ENCODE measurements around the gene SLC8B1. TPM values are rescaled to one million over a fixed set of nuclear protein-coding genes. Genes with fewer than 3 reads are reported as not detected.
A peak's percentile ranks its signal among the peaks of the same experiment; 100 is the strongest.

The SLC8B1 gene
- total RNA-seq, 1 experiment from 2014 or later: 30.9 TPM

GRCh38 chr12:113301811-113302210 lies 33.1 kb downstream of the SLC8B1 start:
- no peaks in the 10 kb centered on the region for H3K9me3 ChIP-seq (ENCODE audit: control insufficient read depth in 1 of 2, insufficient read depth in 1 of 2, low read depth in 1 of 2, low read length in 2 of 2)
- no TSS peak for BruUV-seq (replicated peaks)

GRCh38 chr12:113299619-113300237 lies 35.2 kb downstream of the SLC8B1 start:
- no peak overlapping the region for H2AFZ ChIP-seq (ENCODE audit: low read depth, low read length, poor library complexity, severe bottlenecking)
- no TSS peak for BruUV-seq (replicated peaks)
- POLR2A ChIA-PET: no interaction called here
- DNase-seq (ENCODE audit: low read depth, low spot score): peak; percentile 79
- H3K27ac ChIP-seq (ENCODE audit: low read depth, low read length): peak overlapping the region; percentile 91
- RAD21 ChIA-PET (ENCODE audit: low non-redundant PET in 1 of 2, low total read pairs in 2 of 2, uncharacterized antibody in 2 of 2, unreplicated experiment in 2 of 2): interaction anchor here in 1 of 2 experiments (0.6 kb wide), 1 partner anchor 123 kb away, joined by 3 read pairs; the partner anchor contains the start of gene SDSL
- no peaks in the 10 kb centered on the region for H3K9me2 ChIP-seq (ENCODE audit: insufficient read depth)
- peak; percentile 80 for TF ChIP-seq SRF (IDR thresholded peaks at IDR 0.05; ENCODE audit: low read depth)
- TF ChIP-seq ATF3 (IDR thresholded peaks at IDR 0.05): no peak
- TF ChIP-seq SP1 (IDR thresholded peaks at IDR 0.05; ENCODE audit: low read depth): peak; percentile 54; the same call in 1 of the 2 replicates
- TF ChIP-seq YY1 (IDR thresholded peaks at IDR 0.05; ENCODE audit: extremely low read depth, insufficient replicate concordance, low read depth, low read length): peak; percentile 9
- TF ChIP-seq CBX3 (IDR thresholded peaks at IDR 0.05; ENCODE audit: low read depth): 0 out of 2 replicates have a peak, but pooled peaks have one; percentile 72
- peak; percentile 81 for TF ChIP-seq FOSL1 (IDR thresholded peaks at IDR 0.05; ENCODE audit: low read depth)
- TF ChIP-seq MAX (IDR thresholded peaks at IDR 0.05): peak; percentile 53
- TF ChIP-seq RAD21 (IDR thresholded peaks at IDR 0.05; ENCODE audit: low read depth): no peak
- TF ChIP-seq EZH2phosphoT487 (IDR thresholded peaks at IDR 0.05; ENCODE audit: borderline replicate concordance): no peak
- peak; percentile 85 for TF ChIP-seq JUND (IDR thresholded peaks at IDR 0.05)
- H3K9me3 ChIP-seq (ENCODE audit: control insufficient read depth in 1 of 2, insufficient read depth in 1 of 2, low read depth in 1 of 2, low read length in 2 of 2): no peaks in the 10 kb centered on the region
- peak overlapping the region; percentile 79 for H3K4me2 ChIP-seq (ENCODE audit: low read length)
- H3K4me3 ChIP-seq (replicated peaks in 1 of 2; ENCODE audit: low read depth in 1 of 2, low read length in 2 of 2): peak overlapping the region in 1 of 2 experiments; percentile 46; a peak in 2 of 4 replicates
- peaks cover 0 to 7% of the 10 kb centered on the region in 2 experiments; a peak in 1 of 4 replicates for H3K36me3 ChIP-seq (ENCODE audit: control insufficient read depth in 1 of 2, insufficient read depth in 2 of 2, low read length in 2 of 2)
- H3K79me2 ChIP-seq (ENCODE audit: insufficient read depth, low read length): no peaks in the 10 kb centered on the region
- no peaks in the 10 kb centered on the region for H3K27me3 ChIP-seq (ENCODE audit: insufficient read depth, low read length)
- H3K4me1 ChIP-seq (ENCODE audit: control insufficient read depth in 1 of 2, insufficient read depth in 2 of 2, low read length in 2 of 2): peaks cover 22 to 25% of the 10 kb centered on the region in 2 experiments
- ATAC-seq: peak; percentile 91
- intact Hi-C loops (cut with micrococcal nuclease): loop anchor here (5.0 kb wide), 1 partner anchor 102 kb away; no protein-coding TSS in a partner anchor
- H3K9ac ChIP-seq (ENCODE audit: low read length): peak overlapping the region; percentile 58
- CTCF ChIA-PET: no interaction called here
- H4K20me1 ChIP-seq (ENCODE audit: insufficient read depth): no peaks in the 10 kb centered on the region

More at GRCh38 chr12:113301811-113302210, 33.1 kb downstream of the SLC8B1 start:
- no peak overlapping the region for H3K27ac ChIP-seq (ENCODE audit: low read depth, low read length)
- ATAC-seq: no peak
- H3K9ac ChIP-seq (ENCODE audit: low read length): no peak overlapping the region
- no peaks in the 10 kb centered on the region for H3K9me2 ChIP-seq (ENCODE audit: insufficient read depth)
- no peaks in the 10 kb centered on the region for H3K79me2 ChIP-seq (ENCODE audit: insufficient read depth, low read length)
- H3K36me3 ChIP-seq (ENCODE audit: control insufficient read depth in 1 of 2, insufficient read depth in 2 of 2, low read length in 2 of 2): peaks cover 0 to 7% of the 10 kb centered on the region in 2 experiments; a peak in 2 of 4 replicates
- TF ChIP-seq TCF7L2 (IDR thresholded peaks at IDR 0.05; ENCODE audit: borderline replicate concordance, extremely low read depth, insufficient read depth, insufficient read length) (no peak), FOSL1 (IDR thresholded peaks at IDR 0.05; ENCODE audit: low read depth) (no peak), SRF (IDR thresholded peaks at IDR 0.05; ENCODE audit: low read depth) (no peak), POLR2AphosphoS5 (IDR thresholded peaks at IDR 0.05; ENCODE audit: low read depth, low read length) (no peak), ZNF274 (IDR thresholded peaks at IDR 0.05; ENCODE audit: low read depth, low read length) (no peak), CEBPB (IDR thresholded peaks at IDR 0.05; ENCODE audit: low read depth) (no peak)
- no peak overlapping the region for H2AFZ ChIP-seq (ENCODE audit: low read depth, low read length, poor library complexity, severe bottlenecking)
- no peak overlapping the region for H3K4me3 ChIP-seq (replicated peaks in 1 of 2; ENCODE audit: low read depth in 1 of 2, low read length in 2 of 2)
- peaks cover 22 to 33% of the 10 kb centered on the region in 2 experiments for H3K4me1 ChIP-seq (ENCODE audit: control insufficient read depth in 1 of 2, insufficient read depth in 2 of 2, low read length in 2 of 2)
- POLR2A ChIA-PET: no interaction called here
- CTCF ChIA-PET: no interaction called here
- no peak for DNase-seq (ENCODE audit: low read depth, low spot score)
- intact Hi-C loops (cut with micrococcal nuclease): no loop called here
- H3K27me3 ChIP-seq (ENCODE audit: insufficient read depth, low read length): no peaks in the 10 kb centered on the region
- H3K4me2 ChIP-seq (ENCODE audit: low read length): no peak overlapping the region
- RAD21 ChIA-PET (ENCODE audit: low non-redundant PET in 1 of 2, low total read pairs in 2 of 2, uncharacterized antibody in 2 of 2, unreplicated experiment in 2 of 2): no interaction called here
- H4K20me1 ChIP-seq (ENCODE audit: insufficient read depth): no peaks in the 10 kb centered on the region
